GM18873 (cell line): ENCODE results near the gene ASPRV1.
"Not testable (repeated sequence)": the region's sequence is repeated elsewhere in the genome, so short reads cannot be mapped to it uniquely, and the experiment has no call there.

Experiments
- ATAC-seq: cut with Tn5 transposase; IDR thresholded peaks from one replicate; pipeline ENCODE4 v1.9.1; 2021; ENCODE audit warnings: mild to moderate bottlenecking, moderate library complexity, moderate number of reproducible peaks; ENCODE audit not compliant: unreplicated experiment, low FRiP score

ASPRV1 gene

GRCh38 chr2:69961496-69961895 lies at the start of gene ASPRV1:
Gene ASPRV1 (minus strand): TSS chr2:69961631. CDS start chr2:69961436, 195 bp downstream.
- ATAC-seq = no peak

- ATAC-seq = no peak
Measured at GRCh38 chr2:70010576-70011111, 49.2 kb upstream of the ASPRV1 start.

- no peak for ATAC-seq
Measured at GRCh38 chr2:70009762-70010575, 48.5 kb upstream of the ASPRV1 start.

- no peak for ATAC-seq
Measured at GRCh38 chr2:70008290-70008689, 46.9 kb upstream of the ASPRV1 start.

- no peak for ATAC-seq
Measured at GRCh38 chr2:70007151-70007550, 45.7 kb upstream of the ASPRV1 start.

GRCh38 chr2:70006447-70006784 lies 45.0 kb upstream of the ASPRV1 start:
- ATAC-seq = no peak

- no peak for ATAC-seq
Measured at GRCh38 chr2:70005752-70006446, 44.5 kb upstream of the ASPRV1 start.

- no peak for ATAC-seq
Measured at GRCh38 chr2:70005216-70005615, 43.8 kb upstream of the ASPRV1 start.

- no peak for ATAC-seq
Measured at GRCh38 chr2:70003093-70003830, 41.8 kb upstream of the ASPRV1 start.

GRCh38 chr2:70002241-70002899 lies 40.9 kb upstream of the ASPRV1 start:
- ATAC-seq = no peak

GRCh38 chr2:70000529-70000928 lies 39.1 kb upstream of the ASPRV1 start:
- ATAC-seq = not testable (repeated sequence)

GRCh38 chr2:69998761-69999160 lies 37.3 kb upstream of the ASPRV1 start:
- ATAC-seq = no peak

GRCh38 chr2:69997015-69997830 lies 35.8 kb upstream of the ASPRV1 start:
- ATAC-seq = no peak

GRCh38 chr2:69995511-69995910 lies 34.1 kb upstream of the ASPRV1 start:
- ATAC-seq = no peak

- ATAC-seq = no peak
Measured at GRCh38 chr2:69994166-69994565, 32.7 kb upstream of the ASPRV1 start.

- ATAC-seq = no peak
Measured at GRCh38 chr2:69993708-69994107, 32.3 kb upstream of the ASPRV1 start.

GRCh38 chr2:69993048-69993565 lies 31.7 kb upstream of the ASPRV1 start:
- ATAC-seq = no peak

- ATAC-seq = no peak
Measured at GRCh38 chr2:69992310-69993047, 31.0 kb upstream of the ASPRV1 start.
